Measurements from ENCODE around the gene FOXP3. TPM values are rescaled to one million over a fixed set of nuclear protein-coding genes. Genes with fewer than 3 reads are reported as not detected.

The FOXP3 gene
- total RNA-seq, 4 donors from 2014 or later: 0.66 TPM; not detected in 3

DNA sequence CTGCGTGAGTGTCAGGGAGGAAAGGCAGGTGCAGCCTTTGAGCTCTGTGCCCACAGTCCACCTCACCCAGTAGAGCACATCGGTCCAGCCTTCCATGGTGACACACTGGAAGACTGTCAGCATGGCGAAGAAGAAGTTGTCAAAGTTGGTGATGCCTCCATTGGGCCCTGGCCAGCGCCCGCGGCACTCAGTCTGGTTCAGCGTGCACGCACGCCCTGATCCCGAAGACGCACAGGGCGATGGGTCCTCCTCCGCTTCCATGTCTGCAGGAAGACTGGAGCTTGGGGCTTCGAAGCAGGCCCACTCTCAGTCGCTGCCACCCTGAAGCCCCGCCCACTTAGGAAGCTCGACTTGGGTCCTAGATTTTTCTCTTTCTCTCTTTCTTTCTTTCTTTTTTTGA lies 36.3 kb downstream of the FOXP3 start:
- H3K27ac ChIP-seq: no peak overlapping the region
- DNase-seq: no peak
- H3K27me3 ChIP-seq: no peaks in the 10 kb centered on the region
- H3K4me3 ChIP-seq: no peak overlapping the region
- H3K36me3 ChIP-seq: no peaks in the 10 kb centered on the region
- no peaks in the 10 kb centered on the region for H3K4me1 ChIP-seq
- H3K9me3 ChIP-seq: no peaks in the 10 kb centered on the region
- TF ChIP-seq, protein P1, sequence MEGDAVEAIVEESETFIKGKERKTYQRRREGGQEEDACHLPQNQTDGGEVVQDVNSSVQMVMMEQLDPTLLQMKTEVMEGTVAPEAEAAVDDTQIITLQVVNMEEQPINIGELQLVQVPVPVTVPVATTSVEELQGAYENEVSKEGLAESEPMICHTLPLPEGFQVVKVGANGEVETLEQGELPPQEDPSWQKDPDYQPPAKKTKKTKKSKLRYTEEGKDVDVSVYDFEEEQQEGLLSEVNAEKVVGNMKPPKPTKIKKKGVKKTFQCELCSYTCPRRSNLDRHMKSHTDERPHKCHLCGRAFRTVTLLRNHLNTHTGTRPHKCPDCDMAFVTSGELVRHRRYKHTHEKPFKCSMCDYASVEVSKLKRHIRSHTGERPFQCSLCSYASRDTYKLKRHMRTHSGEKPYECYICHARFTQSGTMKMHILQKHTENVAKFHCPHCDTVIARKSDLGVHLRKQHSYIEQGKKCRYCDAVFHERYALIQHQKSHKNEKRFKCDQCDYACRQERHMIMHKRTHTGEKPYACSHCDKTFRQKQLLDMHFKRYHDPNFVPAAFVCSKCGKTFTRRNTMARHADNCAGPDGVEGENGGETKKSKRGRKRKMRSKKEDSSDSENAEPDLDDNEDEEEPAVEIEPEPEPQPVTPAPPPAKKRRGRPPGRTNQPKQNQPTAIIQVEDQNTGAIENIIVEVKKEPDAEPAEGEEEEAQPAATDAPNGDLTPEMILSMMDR (IDR thresholded peaks at IDR 0.05): no peak

GRCh38 chrX:49227726-49228125 lies 36.8 kb downstream of the FOXP3 start:
- Histone ChIP-seq H3K4me3 (no peak overlapping the region), H3K36me3 (no peaks in the 10 kb centered on the region), H3K27ac (no peak overlapping the region), H3K9me3 (no peaks in the 10 kb centered on the region), H3K4me1 (no peaks in the 10 kb centered on the region), H3K27me3 (no peaks in the 10 kb centered on the region)
- DNase-seq: no peak
- TF ChIP-seq POLR2A (IDR thresholded peaks at IDR 0.05): no peak
- TF ChIP-seq, protein P1 (IDR thresholded peaks at IDR 0.05): no peak

- Histone ChIP-seq H3K27ac (no peak overlapping the region), H3K27me3 (no peaks in the 10 kb centered on the region), H3K4me3 (no peak overlapping the region), H3K9me3 (no peaks in the 10 kb centered on the region), H3K36me3 (no peaks in the 10 kb centered on the region), H3K4me1 (no peaks in the 10 kb centered on the region)
- no peak for DNase-seq
- TF ChIP-seq, protein P1 (IDR thresholded peaks at IDR 0.05): no peak
- TF ChIP-seq POLR2A (IDR thresholded peaks at IDR 0.05): no peak
Measured at GRCh38 chrX:49226946-49227345, 37.6 kb downstream of the FOXP3 start.

GRCh38 chrX:49225858-49226257 lies 38.7 kb downstream of the FOXP3 start:
- Histone ChIP-seq H3K4me3 (no peak overlapping the region), H3K36me3 (no peaks in the 10 kb centered on the region), H3K9me3 (no peaks in the 10 kb centered on the region), H3K4me1 (no peaks in the 10 kb centered on the region), H3K27ac (no peak overlapping the region), H3K27me3 (no peaks in the 10 kb centered on the region)
- no peak for TF ChIP-seq POLR2A (IDR thresholded peaks at IDR 0.05)
- TF ChIP-seq, protein P1 (IDR thresholded peaks at IDR 0.05): no peak
- DNase-seq: no peak

DNA sequence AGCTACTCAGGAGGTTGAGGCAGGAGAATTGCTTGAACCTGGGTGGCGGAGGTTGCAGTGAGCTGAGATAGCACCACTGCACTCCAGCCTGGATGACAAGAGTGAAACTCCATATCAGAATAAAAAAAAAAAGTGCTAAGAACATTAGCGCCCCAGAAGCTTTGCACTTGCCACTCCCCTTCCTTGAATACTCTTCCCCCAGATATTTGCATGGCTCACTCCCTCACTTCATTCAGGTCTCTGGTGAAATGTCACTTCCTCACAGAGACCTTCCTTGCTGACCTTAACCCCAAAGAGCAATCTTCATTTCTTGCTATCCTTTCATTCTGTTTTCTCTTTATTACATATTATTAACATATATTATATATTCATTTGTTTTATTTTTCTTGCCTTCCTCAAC lies 42.6 kb downstream of the FOXP3 start:
- no peak overlapping the region for H3K27ac ChIP-seq
- TF ChIP-seq, protein P1 (IDR thresholded peaks at IDR 0.05): no peak
- no peak for TF ChIP-seq POLR2A (IDR thresholded peaks at IDR 0.05)
- H3K4me3 ChIP-seq: no peak overlapping the region
- no peaks in the 10 kb centered on the region for H3K36me3 ChIP-seq
- no peaks in the 10 kb centered on the region for H3K27me3 ChIP-seq
- H3K9me3 ChIP-seq: no peaks in the 10 kb centered on the region
- DNase-seq: no peak
- H3K4me1 ChIP-seq: no peaks in the 10 kb centered on the region

- no peak for DNase-seq
- Histone ChIP-seq H3K27me3 (no peaks in the 10 kb centered on the region), H3K27ac (no peak overlapping the region), H3K4me3 (no peak overlapping the region), H3K36me3 (no peaks in the 10 kb centered on the region), H3K4me1 (no peaks in the 10 kb centered on the region), H3K9me3 (no peaks in the 10 kb centered on the region)
- TF ChIP-seq, protein P1 (IDR thresholded peaks at IDR 0.05): no peak
- no peak for TF ChIP-seq POLR2A (IDR thresholded peaks at IDR 0.05)
Measured at GRCh38 chrX:49220100-49220499, 44.4 kb downstream of the FOXP3 start.

All from Peyer's patch (tissue), 4 donors.